ENCODE measurements around the gene SMIM23.

DNA sequence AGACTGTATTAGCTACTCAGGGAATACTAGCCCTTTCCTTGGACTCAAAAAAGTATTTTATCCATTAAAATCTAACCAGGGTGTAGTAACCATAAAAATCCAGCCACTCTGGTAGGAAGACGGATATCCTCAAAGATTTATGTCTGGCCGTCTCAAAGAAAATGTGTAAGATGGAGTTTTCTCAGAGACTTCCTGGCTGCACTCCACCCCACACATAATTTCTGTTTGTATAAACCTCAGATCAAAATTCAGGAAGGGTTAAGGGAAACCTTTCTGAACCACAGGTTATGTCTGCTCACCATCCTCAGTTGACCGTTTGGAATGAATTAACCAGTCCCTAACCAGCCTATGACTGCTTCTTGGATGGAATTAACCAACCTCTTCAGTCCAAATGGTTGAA, 13.8 kb upstream of the SMIM23 start:
- TF ChIP-seq CTCF (IDR thresholded peaks at IDR 0.05) (no peak), POLR2A (IDR thresholded peaks at IDR 0.05) (no peak)
